PFSK-1 (cell line): ENCODE data around the gene MSMP.

Experiments used
- FOXP2 ChIP-seq: optimal IDR thresholded peaks from 2 replicates; pipeline ENCODE3; 2011; ENCODE audit warnings: borderline replicate concordance, control low read depth, inconsistent platforms; ENCODE audit not compliant: insufficient read depth; ENCODE audit errors: extremely low read length, extremely low read depth
- POLR2AphosphoS5 ChIP-seq: IDR thresholded peaks from 2 replicates; pipeline ENCODE4 v1.6.1; 2012; ENCODE audit warnings: low read depth, mild to moderate bottlenecking, control low read depth, low read length, moderate library complexity
- SIN3A ChIP-seq: IDR thresholded peaks from 2 replicates; pipeline ENCODE4 v1.6.1; 2012; ENCODE audit warnings: mild to moderate bottlenecking, low read length, moderate library complexity, borderline replicate concordance; ENCODE audit not compliant: insufficient read depth
- TAF1 ChIP-seq: IDR thresholded peaks from 2 replicates; pipeline ENCODE4 v1.6.1; 2012; ENCODE audit warnings: low read length, control low read depth, borderline replicate concordance; ENCODE audit not compliant: insufficient read depth
- TF ChIP-seq, protein P1 (sequence below), 2 experiments: IDR thresholded peaks; 2 replicates each; pipeline versions ENCODE4 v1.6.1 to v1.8.0; 2011 to 2012; ENCODE audit warnings: low read depth in 2 of 2, low read length in 2 of 2, control low read depth in 1 of 2, inconsistent platforms in 1 of 2, mild to moderate bottlenecking in 1 of 2, moderate library complexity in 1 of 2; ENCODE audit not compliant: insufficient read depth in 1 of 2

The MSMP gene

DNA sequence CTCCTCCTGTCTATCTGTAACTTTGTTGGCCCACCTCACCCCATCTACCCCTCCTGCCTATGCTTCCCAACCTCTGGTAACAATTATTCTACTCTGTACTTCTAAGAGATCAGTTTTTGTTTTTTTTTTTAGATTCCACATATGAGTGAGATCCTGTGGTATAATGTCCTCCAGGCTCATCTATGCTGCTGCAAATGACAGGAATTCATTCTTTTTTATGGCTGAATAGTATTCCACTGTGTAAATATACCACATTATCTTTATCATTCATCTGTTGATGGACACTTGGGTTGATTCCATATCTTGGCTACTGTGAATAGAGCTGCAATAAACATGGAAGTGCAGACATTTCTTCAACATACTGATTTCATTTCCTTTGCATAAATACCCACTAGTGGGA, 29.3 kb upstream of the MSMP start:
- TF ChIP-seq FOXP2: no peak
- TF ChIP-seq, protein P1, sequence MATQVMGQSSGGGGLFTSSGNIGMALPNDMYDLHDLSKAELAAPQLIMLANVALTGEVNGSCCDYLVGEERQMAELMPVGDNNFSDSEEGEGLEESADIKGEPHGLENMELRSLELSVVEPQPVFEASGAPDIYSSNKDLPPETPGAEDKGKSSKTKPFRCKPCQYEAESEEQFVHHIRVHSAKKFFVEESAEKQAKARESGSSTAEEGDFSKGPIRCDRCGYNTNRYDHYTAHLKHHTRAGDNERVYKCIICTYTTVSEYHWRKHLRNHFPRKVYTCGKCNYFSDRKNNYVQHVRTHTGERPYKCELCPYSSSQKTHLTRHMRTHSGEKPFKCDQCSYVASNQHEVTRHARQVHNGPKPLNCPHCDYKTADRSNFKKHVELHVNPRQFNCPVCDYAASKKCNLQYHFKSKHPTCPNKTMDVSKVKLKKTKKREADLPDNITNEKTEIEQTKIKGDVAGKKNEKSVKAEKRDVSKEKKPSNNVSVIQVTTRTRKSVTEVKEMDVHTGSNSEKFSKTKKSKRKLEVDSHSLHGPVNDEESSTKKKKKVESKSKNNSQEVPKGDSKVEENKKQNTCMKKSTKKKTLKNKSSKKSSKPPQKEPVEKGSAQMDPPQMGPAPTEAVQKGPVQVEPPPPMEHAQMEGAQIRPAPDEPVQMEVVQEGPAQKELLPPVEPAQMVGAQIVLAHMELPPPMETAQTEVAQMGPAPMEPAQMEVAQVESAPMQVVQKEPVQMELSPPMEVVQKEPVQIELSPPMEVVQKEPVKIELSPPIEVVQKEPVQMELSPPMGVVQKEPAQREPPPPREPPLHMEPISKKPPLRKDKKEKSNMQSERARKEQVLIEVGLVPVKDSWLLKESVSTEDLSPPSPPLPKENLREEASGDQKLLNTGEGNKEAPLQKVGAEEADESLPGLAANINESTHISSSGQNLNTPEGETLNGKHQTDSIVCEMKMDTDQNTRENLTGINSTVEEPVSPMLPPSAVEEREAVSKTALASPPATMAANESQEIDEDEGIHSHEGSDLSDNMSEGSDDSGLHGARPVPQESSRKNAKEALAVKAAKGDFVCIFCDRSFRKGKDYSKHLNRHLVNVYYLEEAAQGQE (IDR thresholded peaks at IDR 0.05; ENCODE audit: insufficient read depth in 1 of 2, low read depth in 2 of 2, low read length in 2 of 2): no peak
- no peak for TF ChIP-seq SIN3A

DNA sequence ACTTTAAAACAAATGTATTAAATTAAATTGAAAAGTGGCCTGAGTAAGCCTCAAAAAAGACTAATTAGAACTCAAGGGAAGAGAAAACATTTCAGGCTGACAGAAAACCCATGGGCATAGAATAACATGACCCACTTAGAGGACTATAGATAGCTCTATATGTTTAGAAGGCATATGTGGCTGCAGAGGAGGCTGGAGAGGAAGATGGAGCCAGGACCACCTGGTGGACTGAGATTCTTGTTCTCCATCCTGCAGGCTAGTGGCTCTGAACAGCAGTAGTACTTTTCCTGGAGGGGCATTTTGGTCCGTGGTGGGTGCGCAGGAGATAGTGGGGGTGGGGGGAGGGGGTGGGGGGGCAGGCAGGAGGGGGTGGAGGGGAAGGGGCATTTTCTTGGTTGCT, 27.0 kb upstream of the MSMP start:
- TF ChIP-seq, protein P1 (IDR thresholded peaks at IDR 0.05; ENCODE audit: insufficient read depth in 1 of 2, low read depth in 2 of 2, low read length in 2 of 2): no peak
- TF ChIP-seq TAF1 (no peak), POLR2AphosphoS5 (no peak), FOXP2 (no peak), SIN3A (no peak)

GRCh38 chr9:35778496-35778895, 24.4 kb upstream of the MSMP start:
- TF ChIP-seq FOXP2 (no peak), TAF1 (no peak), SIN3A (no peak), POLR2AphosphoS5 (no peak)
- TF ChIP-seq, protein P1 (IDR thresholded peaks at IDR 0.05; ENCODE audit: insufficient read depth in 1 of 2, low read depth in 2 of 2, low read length in 2 of 2): no peak

DNA sequence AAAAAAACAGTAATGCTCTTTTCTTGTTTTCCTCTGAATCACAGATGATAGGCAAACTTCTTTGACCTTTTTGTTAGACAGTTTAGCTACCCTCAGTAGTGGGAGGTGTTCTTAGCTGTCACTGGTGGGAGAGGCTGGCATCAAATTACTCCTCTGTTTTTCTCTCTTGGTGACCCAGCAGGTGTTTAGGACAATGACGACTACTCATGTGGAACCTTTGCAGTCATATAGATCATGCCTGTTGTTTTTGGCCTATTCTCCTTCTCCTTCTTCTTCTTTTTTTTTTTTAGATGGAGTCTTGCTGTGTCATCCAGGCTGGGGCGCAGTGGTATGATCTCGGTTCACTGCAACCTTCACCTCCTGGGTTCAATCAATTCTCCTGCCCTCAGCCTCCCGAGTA, 21.9 kb upstream of the MSMP start:
- TF ChIP-seq TAF1 (no peak), POLR2AphosphoS5 (no peak), SIN3A (no peak), FOXP2 (no peak)
- TF ChIP-seq, protein P1 (IDR thresholded peaks at IDR 0.05; ENCODE audit: insufficient read depth in 1 of 2, low read depth in 2 of 2, low read length in 2 of 2): no peak

GRCh38 chr9:35774907-35775635, 21.0 kb upstream of the MSMP start:
- TF ChIP-seq FOXP2 (no peak), POLR2AphosphoS5 (no peak), SIN3A (no peak), TAF1 (no peak)
- TF ChIP-seq, protein P1 (IDR thresholded peaks at IDR 0.05; ENCODE audit: insufficient read depth in 1 of 2, low read depth in 2 of 2, low read length in 2 of 2): no peak
